A673 (cell line): ENCODE measurements around the gene IL1RAPL2.

Experiments
- CTCF ChIP-seq: fragments of 300-800, 200-600 bp; sonication (generic); conservative IDR thresholded peaks from 2 replicates; pipeline ENCODE4 v1.5.1; 2017; ENCODE audit warnings: low read depth, mild to moderate bottlenecking, antibody characterized with exemption, low read length, moderate library complexity, mixed read lengths
- EZH2 ChIP-seq: fragments of 200-600 bp; sonication (generic); IDR thresholded peaks from 2 replicates; pipeline ENCODE4 v1.6.1; 2017; ENCODE audit warnings: borderline replicate concordance, low read depth, mild to moderate bottlenecking, mixed read lengths, antibody characterized with exemption, low read length; ENCODE audit not compliant: poor library complexity, severe bottlenecking

GRCh38 chrX:105701310-105702052, 1135.5 kb downstream of the IL1RAPL2 start:
- TF ChIP-seq CTCF = 0 out of 2 replicates have a peak, but pooled peaks have one; percentile 21
- TF ChIP-seq EZH2 = no peak
